GM21447 (cell line): Measurements from ENCODE around the gene BTBD1.
"Not testable (repeated sequence)": the region's sequence is repeated elsewhere in the genome, so short reads cannot be mapped to it uniquely, and the experiment has no call there.

ENCODE experiments used
- ATAC-seq: cut with Tn5 transposase; IDR thresholded peaks from one replicate; pipeline ENCODE4 v1.9.1; 2021; ENCODE audit not compliant: unreplicated experiment

BTBD1 gene

GRCh38 chr15:83098079-83098478, 31.0 kb upstream of the BTBD1 start:
- no peak for ATAC-seq

- ATAC-seq: no peak
Observed at GRCh38 chr15:83094583-83094982, 27.5 kb upstream of the BTBD1 start.

GRCh38 chr15:83092309-83092976, 25.4 kb upstream of the BTBD1 start:
- ATAC-seq: peak; percentile 77

GRCh38 chr15:83091965-83092308, 24.9 kb upstream of the BTBD1 start:
- ATAC-seq: peak; percentile 12

GRCh38 chr15:83090465-83090864, 23.4 kb upstream of the BTBD1 start:
- ATAC-seq: no peak

- no peak for ATAC-seq
Observed at GRCh38 chr15:83088876-83089275, 21.8 kb upstream of the BTBD1 start.

GRCh38 chr15:83087576-83087975, 20.5 kb upstream of the BTBD1 start:
- no peak for ATAC-seq

- not testable (repeated sequence) for ATAC-seq
Observed at GRCh38 chr15:83085864-83086552, 19.0 kb upstream of the BTBD1 start.

GRCh38 chr15:83085461-83085860, 18.4 kb upstream of the BTBD1 start:
- ATAC-seq: not testable (repeated sequence)

GRCh38 chr15:83082730-83083386, 15.8 kb upstream of the BTBD1 start:
- ATAC-seq: no peak

GRCh38 chr15:83081256-83082014, 14.4 kb upstream of the BTBD1 start:
- ATAC-seq: no peak

- ATAC-seq: no peak
Observed at GRCh38 chr15:83078712-83079111, 11.7 kb upstream of the BTBD1 start.

- ATAC-seq: no peak
Observed at GRCh38 chr15:83077491-83078230, 10.6 kb upstream of the BTBD1 start.

- ATAC-seq: not testable (repeated sequence)
Observed at GRCh38 chr15:83069211-83069642, 2.2 kb upstream of the BTBD1 start.

GRCh38 chr15:83068054-83068453, 1.0 kb upstream of the BTBD1 start:
- ATAC-seq: no peak

GRCh38 chr15:83067638-83067962, 548 bp upstream of the BTBD1 start:
- ATAC-seq: no peak

- ATAC-seq: no peak
Observed at GRCh38 chr15:83066034-83066733, 868 bp downstream of the BTBD1 start.

GRCh38 chr15:83065431-83065830, 1.6 kb downstream of the BTBD1 start:
- no peak for ATAC-seq

- no peak for ATAC-seq
Observed at GRCh38 chr15:83064859-83065258, 2.2 kb downstream of the BTBD1 start.

- ATAC-seq: no peak
Observed at GRCh38 chr15:83063551-83063950, 3.5 kb downstream of the BTBD1 start.
